Endothelial cell of umbilical vein (primary cell): ENCODE measurements around the gene EIF2S3B. TPM values are rescaled to one million over a fixed set of nuclear protein-coding genes. Genes with fewer than 3 reads are reported as not detected.
"Not testable (repeated sequence)": the region's sequence is repeated elsewhere in the genome, so short reads cannot be mapped to it uniquely, and the experiment has no call there.

Experiments
- BruUV-seq: library from RNA; stranded (reverse); fragments of 400-500 nt; replicated peaks from 2 replicates; lab custom pipeline; 2021; lab: Mats Ljungman, UMichigan
- CTCF ChIA-PET: fragments of 300-600, 350-600 bp; sonication (Branson Sonifier 250); formaldehyde crosslinking; loops from one replicate; lab custom pipeline; 2021; ENCODE audit warnings: antibody characterized with exemption, inconsistent platforms; lab: Charles Lee
- POLR2A ChIA-PET: fragments of 300-600, 350-600 bp; sonication (Branson Sonifier 250); formaldehyde crosslinking; loops from one replicate; lab custom pipeline; 2021; ENCODE audit warnings: antibody characterized with exemption, inconsistent platforms; lab: Charles Lee
- DNase-seq: peaks from one replicate; pipeline ENCODE4 v3.0.0-alpha.2; 2011; ENCODE audit warnings: low read depth, low spot score
- FAIRE-seq: peaks from 2 replicates; lab custom pipeline; 2011; peaks lifted over from hg19 to GRCh38; lab: Jason Lieb, UNC
- H2AFZ ChIP-seq: 2 replicates; pipeline ENCODE4 v1.6.0; 2012; ENCODE audit warnings: low read depth, low read length, control low read depth, inconsistent platforms
- H3K27ac ChIP-seq: 2 replicates; pipeline ENCODE4 v1.5.1; 2011; ENCODE audit warnings: low read depth, mild to moderate bottlenecking, control low read depth, low read length, moderate library complexity; ENCODE audit not compliant: insufficient read depth
- H3K27me3 ChIP-seq, 2 experiments: 2 replicates each; pipeline versions ENCODE4 v1.6.0 to v1.6.1; 2011; ENCODE audit warnings: low read length in 2 of 2, mixed read lengths in 1 of 2; ENCODE audit not compliant: control insufficient read depth in 2 of 2, insufficient read depth in 2 of 2
- H3K36me3 ChIP-seq, 2 experiments: 2 replicates in 1 of 2; 3 replicates in 1 of 2; pipeline ENCODE4 v1.5.1; 2011; ENCODE audit warnings: low read length in 2 of 2, mild to moderate bottlenecking in 1 of 2, moderate library complexity in 1 of 2; ENCODE audit not compliant: control insufficient read depth in 2 of 2, insufficient read depth in 2 of 2; ENCODE audit errors: extremely low read depth in 1 of 2
- H3K4me1 ChIP-seq: 3 replicates; pipeline ENCODE4 v1.5.1; 2011; ENCODE audit warnings: mild to moderate bottlenecking, low read length; ENCODE audit not compliant: control insufficient read depth, insufficient read depth; ENCODE audit errors: extremely low read depth
- H3K4me2 ChIP-seq: 2 replicates; pipeline ENCODE4 v1.6.1; 2011; ENCODE audit warnings: low read length, control low read depth, mixed read lengths; ENCODE audit not compliant: insufficient read depth
- H3K4me3 ChIP-seq, 3 experiments: fragments of 200-600 bp in 1 of 3; sonication (generic), shearing (Covaris generic) in 1 of 3; replicated peaks in 1 of 3; 2 replicates each; pipeline ENCODE4 v1.5.1; 2011 to 2016; ENCODE audit warnings: control low read depth in 3 of 3, low read length in 3 of 3, mild to moderate bottlenecking in 2 of 3, inconsistent platforms in 1 of 3, low read depth in 1 of 3, moderate library complexity in 1 of 3; ENCODE audit not compliant: insufficient read depth in 1 of 3
- H3K79me2 ChIP-seq: 2 replicates; pipeline ENCODE4 v1.6.0; 2012; ENCODE audit warnings: low read length, inconsistent platforms; ENCODE audit not compliant: control insufficient read depth, insufficient read depth
- H3K9ac ChIP-seq: replicated peaks from 2 replicates; pipeline ENCODE3; 2011; ENCODE audit warnings: low read length, control low read depth; ENCODE audit not compliant: insufficient read depth; ENCODE audit errors: extremely low read depth
- H3K9me1 ChIP-seq: replicated peaks from 3 replicates; pipeline ENCODE4 v1.6.0; 2011; ENCODE audit warnings: mild to moderate bottlenecking, low read length; ENCODE audit not compliant: control insufficient read depth, insufficient read depth; ENCODE audit errors: extremely low read depth
- H3K9me3 ChIP-seq: replicated peaks from 2 replicates; pipeline ENCODE4 v1.5.1; 2012; ENCODE audit warnings: low read length, inconsistent platforms; ENCODE audit not compliant: control insufficient read depth, insufficient read depth
- H4K20me1 ChIP-seq: replicated peaks from 2 replicates; pipeline ENCODE3; 2011; ENCODE audit warnings: mild to moderate bottlenecking, low read length; ENCODE audit not compliant: control insufficient read depth, insufficient read depth; ENCODE audit errors: extremely low read depth
- CTCF ChIP-seq, 2 donors: IDR thresholded peaks; 1 replicate in 1 of 2; 2 replicates in 1 of 2; pipeline ENCODE4 v1.5.1; 2011; ENCODE audit warnings: low read length in 2 of 2, mild to moderate bottlenecking in 2 of 2, moderate library complexity in 2 of 2, control low read depth in 1 of 2, inconsistent platforms in 1 of 2, low read depth in 1 of 2; ENCODE audit not compliant: insufficient read depth in 1 of 2; ENCODE audit errors: extremely low read depth in 1 of 2
- EZH2 ChIP-seq: IDR thresholded peaks from 2 replicates; pipeline ENCODE4 v1.6.1; 2012; ENCODE audit warnings: borderline replicate concordance, low read depth, mild to moderate bottlenecking, moderate library complexity, low read length, inconsistent platforms; ENCODE audit not compliant: severe bottlenecking
- FOS ChIP-seq: IDR thresholded peaks from 2 replicates; pipeline ENCODE4 v1.6.1; 2011; ENCODE audit warnings: mild to moderate bottlenecking, low read length, moderate library complexity, borderline replicate concordance; ENCODE audit not compliant: insufficient read depth
- GATA2 ChIP-seq: IDR thresholded peaks from 2 replicates; pipeline ENCODE4 v1.7.0; 2011; ENCODE audit warnings: low read depth, mild to moderate bottlenecking, moderate library complexity, mixed read lengths, low read length; ENCODE audit not compliant: insufficient read length, insufficient read depth
- JUN ChIP-seq: IDR thresholded peaks from 2 replicates; pipeline ENCODE4 v1.6.1; 2011; ENCODE audit warnings: borderline replicate concordance, low read depth; ENCODE audit not compliant: insufficient read length, insufficient read depth
- MYC ChIP-seq: IDR thresholded peaks from one replicate; pipeline ENCODE4 v1.6.1; 2011; ENCODE audit warnings: mild to moderate bottlenecking, low read depth, low read length
- POLR2A ChIP-seq: IDR thresholded peaks from 2 replicates; pipeline ENCODE4 v1.6.1; 2012; ENCODE audit warnings: low read depth, mild to moderate bottlenecking, control low read depth, low read length
- POLR2AphosphoS5 ChIP-seq: IDR thresholded peaks from 2 replicates; pipeline ENCODE4 v1.6.1; 2012; ENCODE audit warnings: low read depth, mild to moderate bottlenecking, control low read depth, low read length, moderate library complexity; ENCODE audit not compliant: insufficient read depth
- dilution Hi-C: fragments of 300-500 bp; cut with MboI; formaldehyde crosslinking; loops from one replicate; pipeline ENCODE4 v1.15.0; 2019; ENCODE audit warnings: low sequenced_read_pairs; ENCODE audit not compliant: extremely low pct_ligation_motif_present
- intact Hi-C: fragments of 100-400 bp; cut with micrococcal nuclease; formaldehyde crosslinking; loops from one replicate; pipeline ENCODE4 v1.10.0; 2022
- polyA plus RNA-seq, 4 experiments: library from polyadenylated mRNA; depleted of rRNA in 3 of 4; stranded (reverse) in 3 of 4; unstranded in 1 of 4; fragments of >200 nt; gene quantifications; 2 replicates each; pipeline versions ENCODE4 v1.2.1 to v1.2.3, GENCODE V29; 2011 to 2012; ENCODE audit warnings: missing spikeins in 1 of 4
- total RNA-seq: library from RNA; stranded (reverse); gene quantifications from 2 replicates; pipeline ENCODE4 v1.2.3, GENCODE V29; 2021
- TF ChIP-seq, protein P1 (sequence below): IDR thresholded peaks from 2 replicates; pipeline ENCODE4 v1.6.1; 2011; ENCODE audit not compliant: insufficient read depth, insufficient read length

The EIF2S3B gene
- total and polyA plus RNA-seq, 2 donors (not counting 3 experiments of a cell fraction or from before 2014, with no cell fraction given), result 0.21 to 0.55 TPM

GRCh38 chr12:10469701-10470100 lies 36.0 kb upstream of the EIF2S3B start:
- BruUV-seq, result no TSS peak
- Histone ChIP-seq H3K9ac (no peak overlapping the region), H3K27me3 (peaks cover 0 to 19% of the 10 kb centered on the region in 2 experiments), H3K9me1 (no peaks in the 10 kb centered on the region), H3K79me2 (no peaks in the 10 kb centered on the region), H4K20me1 (no peaks in the 10 kb centered on the region), H3K4me2 (no peak overlapping the region), H2AFZ (no peak overlapping the region), H3K4me1 (no peaks in the 10 kb centered on the region), H3K9me3 (no peaks in the 10 kb centered on the region), H3K36me3 (no peaks in the 10 kb centered on the region), H3K4me3 (no peak overlapping the region), H3K27ac (no peak overlapping the region)
- FAIRE-seq (no peak), DNase-seq (no peak)
- POLR2A ChIA-PET, result no interaction called here
- intact Hi-C loops, result no loop called here
- TF ChIP-seq POLR2A (no peak), MYC (no peak), FOS (no peak), JUN (no peak), GATA2 (no peak), CTCF (IDR thresholded peaks at IDR 0.05; ENCODE audit: extremely low read depth in 1 of 2, insufficient read depth in 1 of 2, low read depth in 1 of 2, low read length in 2 of 2) (no peak), EZH2 (no peak), POLR2AphosphoS5 (no peak)
- TF ChIP-seq, protein P1, sequence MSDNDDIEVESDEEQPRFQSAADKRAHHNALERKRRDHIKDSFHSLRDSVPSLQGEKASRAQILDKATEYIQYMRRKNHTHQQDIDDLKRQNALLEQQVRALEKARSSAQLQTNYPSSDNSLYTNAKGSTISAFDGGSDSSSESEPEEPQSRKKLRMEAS, result no peak
- dilution Hi-C loops, result no loop called here
- CTCF ChIA-PET, result no interaction called here

GRCh38 chr12:10472808-10473207 lies 32.9 kb upstream of the EIF2S3B start:
- CTCF ChIA-PET, H3K9me1 ChIP-seq, H3K4me1 ChIP-seq, H3K79me2 ChIP-seq, BruUV-seq, POLR2A ChIA-PET, H3K9me3 ChIP-seq, H3K4me3 ChIP-seq, H3K9ac ChIP-seq, FAIRE-seq, H2AFZ ChIP-seq, dilution Hi-C loops, intact Hi-C loops, H4K20me1 ChIP-seq, H3K36me3 ChIP-seq, DNase-seq, H3K4me2 ChIP-seq, H3K27ac ChIP-seq, H3K27me3 ChIP-seq: not testable (repeated sequence)

- dilution Hi-C loops, H3K9me3 ChIP-seq, H3K4me3 ChIP-seq, H3K27ac ChIP-seq, DNase-seq, H4K20me1 ChIP-seq, H3K79me2 ChIP-seq, BruUV-seq, H3K4me1 ChIP-seq, FAIRE-seq, H3K4me2 ChIP-seq, H3K36me3 ChIP-seq, H3K27me3 ChIP-seq, H3K9ac ChIP-seq, CTCF ChIA-PET, H2AFZ ChIP-seq, intact Hi-C loops, H3K9me1 ChIP-seq, POLR2A ChIA-PET: not testable (repeated sequence)
These were observed 23.8 kb upstream of the EIF2S3B start for GRCh38 chr12:10481901-10482300.
